ENCODE data around the gene EPHB1. TPM values are rescaled to one million over a fixed set of nuclear protein-coding genes. Genes with fewer than 3 reads are reported as not detected.
"Not testable (repeated sequence)": the region's sequence is repeated elsewhere in the genome, so short reads cannot be mapped to it uniquely, and the experiment has no call there.

EPHB1 gene
- polyA plus RNA-seq, 5 donors = 1.8 to 3.9 (median 2.8) TPM

DNA sequence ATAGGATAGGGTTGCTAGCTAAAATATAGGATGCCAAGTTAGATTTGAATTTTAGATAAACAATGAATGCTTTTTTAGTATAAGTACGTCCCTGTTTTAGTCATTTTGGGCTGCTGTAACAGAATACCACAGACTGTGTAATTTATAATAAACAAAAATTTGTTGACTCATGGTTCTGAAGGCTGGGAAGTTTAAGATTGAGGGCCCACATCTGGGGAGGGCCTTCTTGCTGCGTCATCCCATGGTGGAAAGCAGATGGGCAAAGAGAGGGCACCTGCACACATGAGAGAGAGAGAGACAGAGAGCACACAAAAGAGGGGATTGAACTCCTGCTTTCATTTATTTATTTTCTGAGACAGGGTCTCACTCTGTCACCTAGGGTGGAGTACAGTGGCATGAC lies 246.5 kb downstream of the EPHB1 start:
- no peak for DNase-seq

DNA sequence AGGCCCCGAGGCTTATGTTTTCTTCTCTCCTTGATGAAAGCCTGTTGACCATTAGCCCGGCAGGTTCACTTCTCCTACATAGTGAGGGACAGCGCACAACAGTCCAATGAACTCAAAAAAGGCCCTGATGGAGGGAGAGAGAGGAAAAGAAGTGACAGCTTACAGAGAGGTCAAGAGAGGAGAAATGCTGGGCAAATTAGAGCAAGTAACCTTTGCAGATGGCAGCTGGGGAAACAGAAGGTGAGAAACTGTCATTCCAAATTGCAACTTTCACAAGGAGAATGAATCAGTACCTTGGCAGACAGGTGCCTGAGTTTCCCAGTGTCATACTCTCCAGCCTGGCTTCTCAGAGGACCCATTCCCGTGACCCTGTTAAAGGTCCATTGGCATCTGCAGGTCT lies 252.0 kb downstream of the EPHB1 start:
- DNase-seq = no peak

DNA sequence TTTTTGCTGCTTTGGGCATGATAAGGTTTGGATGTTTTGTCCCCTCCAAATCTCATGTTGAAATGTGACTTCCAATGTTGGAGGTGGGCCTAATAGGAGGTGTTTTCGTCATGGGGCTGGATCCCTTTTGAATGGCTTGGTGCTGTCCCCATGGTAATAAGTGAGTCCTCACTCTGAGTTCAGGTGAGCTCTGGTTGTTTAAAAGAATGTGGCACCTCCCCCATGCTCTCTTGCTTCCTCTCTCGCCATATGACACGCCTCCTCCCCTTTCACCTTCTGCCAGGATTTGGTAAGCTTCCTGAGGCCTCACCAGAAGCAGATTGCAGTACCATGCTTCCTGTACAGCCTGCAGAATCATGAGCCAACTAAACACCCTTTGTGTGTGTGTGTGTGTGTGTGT lies 255.5 kb downstream of the EPHB1 start:
- DNase-seq = no peak

DNA sequence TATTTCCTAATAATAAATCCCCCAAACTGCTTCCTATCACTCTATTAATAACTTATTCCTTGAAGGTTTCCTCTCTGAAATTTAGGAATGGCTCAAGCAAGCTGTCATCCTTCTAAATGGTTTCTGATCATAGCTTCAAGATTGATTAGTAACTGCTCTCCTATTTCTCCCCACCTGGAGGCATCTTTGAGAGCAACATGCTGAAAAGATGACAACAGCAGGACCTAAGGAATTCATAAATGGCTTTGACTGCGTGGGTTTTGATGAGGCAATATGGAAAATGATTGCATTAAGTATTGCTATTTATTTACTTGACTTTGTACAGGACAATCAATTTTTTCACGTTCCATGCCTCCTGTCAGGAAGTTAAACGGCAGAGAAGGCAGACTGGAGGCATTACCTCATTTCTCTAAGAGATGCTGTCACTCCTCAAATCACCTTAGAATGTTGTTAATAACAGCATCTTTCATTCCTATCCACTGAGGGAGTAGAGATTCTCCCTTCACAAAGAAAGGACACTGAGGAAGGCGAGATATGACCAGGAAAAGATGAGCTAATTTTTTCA lies 256.4 kb downstream of the EPHB1 start:
- no peak for DNase-seq

DNA sequence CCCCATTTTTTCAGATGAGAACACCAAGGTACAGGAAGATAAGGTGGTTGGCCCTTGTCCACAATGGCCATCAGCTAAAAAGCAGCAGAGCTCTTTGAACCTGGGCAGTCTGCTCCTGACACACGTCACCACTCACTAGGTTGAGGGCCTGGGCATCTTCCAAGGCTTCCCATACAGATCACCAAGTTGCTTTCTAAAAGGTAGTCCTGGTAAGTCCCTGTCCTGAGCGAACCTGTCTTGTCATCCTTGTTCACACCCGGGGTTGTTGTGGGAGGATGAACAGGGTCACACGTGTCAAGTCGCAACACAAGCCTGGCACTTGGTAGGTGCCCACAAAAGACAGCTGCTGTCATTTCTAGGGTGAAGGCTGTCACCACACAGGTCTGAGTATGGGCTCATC lies 260.4 kb downstream of the EPHB1 start:
- no peak for DNase-seq

DNA sequence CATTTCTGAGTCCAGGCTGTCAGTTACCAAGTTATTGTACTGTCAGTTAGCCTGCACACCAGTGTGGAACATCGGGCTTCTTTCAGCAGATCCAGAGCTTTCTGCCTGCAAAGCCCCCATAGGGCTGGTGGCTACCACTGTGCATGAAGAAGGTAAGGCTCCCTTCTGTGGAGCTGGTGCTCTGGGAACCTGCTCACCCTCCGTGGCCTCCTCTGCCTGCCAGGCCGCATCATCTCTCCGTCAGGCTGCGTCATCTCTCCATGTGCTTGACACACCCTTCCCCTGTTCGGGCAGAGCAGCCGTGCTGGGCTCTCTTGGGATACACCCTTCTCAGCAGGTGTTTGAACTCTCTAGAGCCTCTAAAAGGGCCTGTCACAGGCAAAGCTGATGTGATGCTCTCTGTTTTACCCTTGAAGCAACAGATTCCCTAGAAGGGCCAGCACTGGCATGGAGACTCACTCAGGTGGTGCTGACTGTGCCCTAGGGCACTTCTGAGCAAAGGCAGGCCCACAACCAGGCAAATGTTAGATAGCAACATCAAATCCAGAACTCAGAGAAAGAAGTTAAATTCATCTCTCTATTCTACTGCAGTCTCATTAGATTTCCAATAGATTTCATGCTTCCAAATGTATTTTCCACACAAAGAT lies 261.1 kb downstream of the EPHB1 start:
- no peak for DNase-seq

DNA sequence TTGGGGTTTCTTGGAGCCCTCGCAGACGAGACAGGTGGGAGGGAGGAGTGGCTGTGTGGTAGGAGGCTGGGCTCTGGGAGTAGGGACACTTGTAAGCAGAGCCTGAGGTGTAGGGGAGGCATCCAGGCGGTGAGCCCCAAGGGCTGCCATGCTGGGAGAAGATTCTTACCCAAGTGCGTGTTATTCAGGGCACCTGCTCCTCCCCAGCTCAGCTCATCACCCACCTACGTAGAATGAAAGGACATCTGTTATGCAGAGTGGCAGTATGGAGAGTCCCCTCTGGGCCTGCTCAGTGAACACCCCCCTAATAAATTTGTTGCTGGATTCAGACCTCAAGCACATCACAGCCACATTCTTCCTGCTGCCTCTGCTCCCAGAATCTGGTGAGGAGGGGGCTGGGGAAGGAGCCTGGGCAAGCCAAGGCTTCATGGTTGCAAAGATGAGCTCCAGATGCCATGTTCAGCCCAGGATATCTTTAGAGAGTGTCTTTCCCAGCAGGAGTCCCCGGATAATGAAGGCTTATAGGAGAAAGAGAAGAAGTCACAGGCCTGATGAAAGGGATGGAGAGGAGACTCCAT lies 261.8 kb downstream of the EPHB1 start:
- DNase-seq = no peak

DNA sequence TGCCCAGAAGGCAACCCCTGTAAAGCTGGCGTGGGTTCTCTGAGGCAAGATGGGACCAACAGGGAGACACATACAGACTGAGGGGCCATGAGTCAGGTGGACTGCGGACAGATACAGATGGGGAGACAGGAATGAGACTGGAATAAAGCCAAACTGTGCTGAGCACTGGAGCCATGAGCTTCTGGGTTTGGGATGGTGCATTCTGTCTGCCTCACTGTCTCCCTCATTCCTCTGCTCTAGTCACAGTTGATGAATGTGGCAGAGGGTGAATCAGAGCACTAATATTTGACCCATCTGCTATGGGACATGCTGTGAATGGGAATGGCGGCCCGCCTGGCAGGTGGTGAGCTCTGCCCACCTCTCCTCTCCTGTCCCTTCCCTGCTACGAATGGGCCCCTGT lies 262.9 kb downstream of the EPHB1 start:
- no peak for DNase-seq

DNA sequence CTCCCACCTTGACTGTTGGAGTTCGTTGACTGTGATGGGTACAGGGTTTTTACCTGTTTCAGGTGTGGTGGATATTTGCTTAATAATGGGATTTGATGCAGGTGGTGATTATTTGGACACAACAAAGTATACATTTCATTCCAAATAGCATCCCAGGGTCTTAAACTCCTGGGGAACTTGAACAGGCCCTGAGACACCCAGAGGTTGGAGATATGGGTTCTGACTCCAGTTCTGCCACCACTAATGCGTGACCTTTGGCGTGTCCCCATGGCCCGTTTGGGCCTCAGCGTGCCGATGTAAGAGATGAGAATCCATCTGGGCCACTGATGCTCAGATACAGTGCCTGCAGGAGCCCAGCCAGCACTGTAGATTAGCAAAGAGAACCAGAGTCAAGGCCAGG lies 264.5 kb downstream of the EPHB1 start:
- no peak for DNase-seq

DNA sequence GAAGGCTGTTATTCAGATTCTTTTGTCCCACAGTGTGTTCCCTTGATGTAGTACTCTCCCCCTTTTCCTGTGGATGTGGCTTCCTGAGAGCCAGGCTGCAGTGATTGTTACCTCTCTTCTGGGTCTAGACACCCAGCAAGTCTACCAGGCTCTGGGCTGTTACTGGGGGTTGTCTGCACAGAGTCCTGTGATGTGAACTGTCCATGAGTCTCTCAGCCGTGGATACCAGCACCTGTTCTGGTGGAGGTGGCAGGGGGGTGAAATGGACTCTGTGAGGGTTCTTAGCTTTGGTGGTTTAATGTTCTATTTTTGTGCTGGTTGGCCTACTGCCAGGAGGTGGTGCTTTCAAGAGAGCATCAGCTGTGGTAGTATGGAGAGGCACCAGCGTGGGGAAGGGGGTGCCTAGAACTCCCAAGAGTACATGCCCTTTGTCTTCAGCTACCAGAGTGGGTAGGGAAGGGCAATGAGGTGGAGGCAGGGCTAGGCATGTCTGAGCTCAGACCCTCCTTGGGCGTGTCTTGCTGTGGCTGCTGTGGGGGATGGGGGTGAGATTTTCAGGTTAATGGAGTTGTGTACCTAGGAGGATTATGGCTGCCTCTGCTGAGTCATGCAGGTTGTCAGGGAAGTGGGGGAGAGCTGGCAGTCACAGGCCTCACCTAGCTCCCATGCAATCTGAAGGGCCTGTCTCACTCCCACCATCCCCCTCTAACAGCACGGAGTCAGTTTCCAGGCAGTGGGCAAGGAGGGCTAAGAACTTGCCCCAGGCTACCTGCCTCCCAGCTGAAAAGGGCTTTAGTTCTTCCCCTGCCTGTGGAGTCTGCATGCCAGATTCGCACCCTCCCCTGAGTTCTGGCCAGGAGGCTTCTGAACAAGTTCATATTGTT lies 272.0 kb downstream of the EPHB1 start:
- DNase-seq = not testable (repeated sequence)

DNA sequence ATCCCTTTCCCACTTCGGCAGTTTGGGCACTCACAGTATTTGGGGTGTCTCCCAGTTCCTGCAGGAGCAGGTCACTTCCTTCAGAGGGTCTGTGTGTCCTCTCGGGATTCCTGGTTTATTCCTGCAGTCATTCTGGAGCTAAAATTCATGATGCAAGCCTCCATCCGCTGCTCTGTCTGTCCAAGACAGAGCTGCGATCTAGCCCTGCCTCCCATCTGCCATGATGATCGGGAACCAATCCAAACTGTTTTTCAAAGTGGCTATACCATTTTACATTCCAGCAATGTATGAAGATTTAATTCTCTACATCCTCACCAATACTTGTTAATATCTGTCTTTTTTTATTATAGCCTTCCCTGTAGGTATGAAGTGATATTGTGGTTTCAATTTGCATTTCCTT lies 273.0 kb downstream of the EPHB1 start:
- DNase-seq = no peak

DNA sequence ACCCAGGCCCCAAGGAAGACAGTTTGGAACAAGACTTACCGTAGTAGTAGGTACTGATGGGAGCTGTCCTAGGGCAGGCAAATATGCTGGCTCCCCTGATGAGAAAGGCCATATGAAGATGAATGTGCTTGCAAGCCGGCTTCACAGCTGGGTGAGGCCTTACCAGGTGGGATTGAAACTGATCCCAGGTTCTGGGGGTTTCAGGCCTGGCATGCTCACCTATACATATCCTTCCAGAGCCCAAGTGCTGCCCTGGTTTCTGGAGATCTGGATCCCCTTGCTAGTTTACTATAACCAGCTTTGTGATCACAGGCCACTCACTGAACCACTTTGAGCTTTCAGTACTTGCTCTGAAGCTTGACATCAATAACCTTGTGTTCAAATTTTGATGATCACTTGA lies 274.3 kb downstream of the EPHB1 start:
- no peak for DNase-seq

DNA sequence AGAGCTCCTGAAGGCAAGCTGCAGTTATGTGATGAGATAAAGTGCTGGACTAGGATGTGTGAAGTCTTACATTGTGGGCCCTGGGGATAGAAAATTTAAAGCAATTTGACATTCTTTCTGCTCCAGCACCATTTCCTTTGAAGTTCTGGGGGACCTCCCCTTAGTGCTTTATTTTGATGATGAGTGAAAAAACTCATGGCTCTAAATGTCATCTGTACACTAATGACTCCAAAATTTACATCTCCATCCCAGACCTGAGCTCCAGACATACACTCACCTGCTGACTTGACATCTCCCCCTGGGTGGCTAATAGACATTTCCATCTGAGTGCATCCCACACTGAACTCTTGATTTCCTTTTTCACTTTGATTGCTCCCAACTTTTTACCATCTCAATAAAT lies 276.4 kb downstream of the EPHB1 start:
- DNase-seq = no peak

DNA sequence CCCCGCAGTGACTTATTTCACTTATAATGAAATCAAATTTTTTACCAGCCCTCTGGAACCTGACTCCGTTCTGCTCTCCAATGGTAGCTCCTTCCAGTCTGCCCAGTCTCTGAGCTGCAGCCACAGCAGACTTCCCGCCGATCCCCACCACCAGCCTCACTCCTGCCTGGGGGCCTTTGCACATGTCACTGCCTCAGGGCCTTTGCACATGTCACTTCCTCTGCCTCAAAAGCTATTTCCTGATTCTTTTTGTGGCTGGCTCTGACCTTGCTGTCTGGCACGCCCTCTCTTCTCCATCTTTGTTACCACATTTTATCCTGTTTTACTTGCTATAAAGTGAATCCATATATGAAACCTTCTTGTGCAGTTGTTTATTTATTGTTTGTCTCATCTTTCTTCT lies 277.4 kb downstream of the EPHB1 start:
- DNase-seq = no peak

DNA sequence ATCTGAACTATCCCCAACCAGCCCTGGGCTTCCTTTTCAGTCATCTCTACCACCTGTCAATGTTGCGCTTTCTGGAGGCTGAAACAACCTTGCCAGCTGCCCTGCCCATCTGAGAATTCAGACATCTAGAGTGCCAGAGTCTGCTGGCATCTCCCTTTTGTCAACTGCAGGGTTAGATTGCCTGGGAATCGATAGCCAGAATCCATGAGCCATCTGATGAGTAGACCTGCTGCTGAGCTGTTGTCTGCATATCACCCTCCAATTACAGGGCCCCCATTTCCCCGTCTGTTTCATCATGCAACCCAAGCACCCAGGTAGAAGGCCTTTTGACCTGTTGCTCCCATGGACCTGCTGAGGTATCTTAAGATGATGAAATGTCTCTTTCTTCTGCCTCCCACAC lies 280.1 kb downstream of the EPHB1 start:
- DNase-seq = no peak

DNA sequence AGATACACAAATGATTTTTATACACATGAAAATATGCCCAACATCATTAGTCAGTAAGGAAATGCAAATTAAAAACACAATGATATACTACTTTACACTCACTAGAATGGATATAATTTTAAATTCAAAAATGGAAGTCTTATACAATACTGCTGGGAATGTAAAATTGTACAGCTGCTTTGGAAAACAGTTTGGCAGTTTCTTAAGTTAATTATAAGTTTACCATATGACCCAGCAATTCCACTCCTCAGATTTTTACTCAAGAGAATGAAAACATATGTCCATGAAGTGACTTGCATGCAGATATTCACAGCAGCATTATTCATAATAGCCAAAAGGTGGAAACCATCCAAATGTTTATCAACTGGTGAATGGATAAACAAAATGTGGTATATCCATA lies 281.3 kb downstream of the EPHB1 start:
- no peak for DNase-seq

DNA sequence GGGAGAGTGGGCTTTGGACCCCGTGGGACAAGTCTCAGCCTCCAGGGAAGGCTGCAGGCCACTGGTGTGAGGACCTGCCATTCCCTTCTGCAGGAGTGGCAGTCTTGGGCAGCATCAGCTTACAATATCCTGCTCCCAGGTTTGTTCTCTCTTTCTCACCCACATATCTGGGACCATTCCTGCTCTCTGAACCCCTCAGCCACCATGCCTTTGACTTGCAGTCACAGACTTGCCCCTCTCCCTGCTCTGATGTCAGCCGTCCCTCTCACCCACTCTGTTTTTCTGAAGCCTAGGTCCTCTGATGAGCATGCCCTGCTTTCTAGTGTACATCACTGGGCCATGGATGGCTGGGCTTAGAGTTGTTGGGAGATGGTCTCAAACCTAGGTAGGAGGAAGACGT lies 282.1 kb downstream of the EPHB1 start:
- DNase-seq = no peak

DNA sequence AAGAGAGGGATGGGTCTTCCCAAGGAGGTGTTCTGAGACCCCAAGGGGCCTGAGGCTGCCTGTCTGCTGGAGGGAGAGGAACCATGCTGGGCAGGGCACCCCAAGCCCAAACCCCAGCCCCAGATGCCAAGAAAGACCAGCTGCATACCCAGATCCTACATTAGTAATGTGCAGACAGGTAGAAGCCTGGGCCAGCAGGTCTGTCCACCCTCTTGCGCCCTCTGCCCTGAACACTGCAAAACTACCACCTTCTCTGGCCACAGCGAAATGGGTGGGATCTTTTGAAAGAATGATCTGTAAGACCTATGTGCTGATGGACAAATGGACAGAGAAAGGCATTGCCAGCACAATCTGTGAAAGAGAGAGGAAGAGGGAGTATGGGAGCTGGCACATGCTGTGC lies 283.2 kb downstream of the EPHB1 start:
- no peak for DNase-seq

DNA sequence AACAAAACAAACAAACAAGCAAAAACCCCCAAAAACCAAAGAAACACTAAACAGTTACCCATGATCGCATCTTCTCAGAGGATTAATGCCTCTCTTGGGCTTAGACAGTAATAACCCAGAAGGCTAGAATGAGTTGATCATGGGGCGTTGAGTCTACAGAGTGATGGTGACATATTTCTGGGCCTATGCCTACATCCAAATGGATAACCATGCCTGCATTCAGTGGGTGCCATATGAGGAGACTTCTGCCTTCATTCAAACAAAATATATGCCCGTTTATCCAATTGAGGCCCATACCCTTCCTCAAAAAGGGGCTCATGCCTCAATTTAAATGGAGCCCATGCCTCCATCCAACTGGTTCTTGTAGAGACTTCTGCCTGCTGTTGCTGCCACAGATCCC lies 284.0 kb downstream of the EPHB1 start:
- DNase-seq = no peak

DNA sequence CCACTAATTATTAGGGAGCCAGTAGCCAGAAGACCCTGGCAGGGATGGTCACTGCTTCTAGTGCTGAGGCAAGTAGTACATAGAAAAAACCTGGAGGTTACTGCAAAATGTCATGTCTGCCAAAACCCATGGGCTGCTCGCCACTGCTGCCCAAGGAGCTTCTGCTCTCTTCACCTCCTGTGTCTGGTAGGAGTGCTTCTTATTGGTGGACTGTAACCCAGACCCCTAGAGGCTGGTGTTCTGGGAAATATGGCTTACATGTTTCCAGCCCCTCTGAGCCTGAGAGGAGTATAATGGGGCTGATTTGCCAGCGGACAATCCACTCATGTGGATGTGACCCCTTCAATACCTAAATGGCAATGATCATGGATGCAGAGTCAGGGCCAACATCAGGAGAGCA lies 286.4 kb downstream of the EPHB1 start:
- DNase-seq = no peak

DNA sequence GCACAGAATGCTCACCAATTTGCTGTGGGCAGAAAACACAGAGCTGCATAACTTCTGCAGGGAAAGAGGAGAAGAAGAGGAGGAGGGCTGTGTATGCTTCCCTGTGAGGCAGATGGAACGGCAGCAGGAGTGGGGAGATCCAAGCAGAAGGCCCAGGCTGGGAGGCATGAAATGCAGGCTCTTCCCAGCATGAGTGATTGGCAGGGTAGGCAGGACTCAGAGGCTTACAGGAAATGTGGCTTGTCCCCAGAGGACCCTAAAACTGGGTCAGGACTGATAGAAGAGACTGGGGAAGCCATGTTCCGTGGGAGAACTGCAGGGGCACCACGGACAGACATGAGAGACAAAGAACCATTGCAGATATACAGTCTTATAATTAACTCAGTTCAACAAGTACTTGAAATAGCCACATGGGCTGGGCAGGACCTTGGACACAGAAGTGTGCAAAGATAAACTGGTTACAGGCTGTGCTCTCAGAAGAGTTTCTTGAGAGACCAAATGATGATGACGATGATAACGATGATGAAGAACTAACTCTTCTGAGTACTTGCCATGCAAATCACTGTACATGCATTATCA lies 286.9 kb downstream of the EPHB1 start:
- DNase-seq = no peak

DNA sequence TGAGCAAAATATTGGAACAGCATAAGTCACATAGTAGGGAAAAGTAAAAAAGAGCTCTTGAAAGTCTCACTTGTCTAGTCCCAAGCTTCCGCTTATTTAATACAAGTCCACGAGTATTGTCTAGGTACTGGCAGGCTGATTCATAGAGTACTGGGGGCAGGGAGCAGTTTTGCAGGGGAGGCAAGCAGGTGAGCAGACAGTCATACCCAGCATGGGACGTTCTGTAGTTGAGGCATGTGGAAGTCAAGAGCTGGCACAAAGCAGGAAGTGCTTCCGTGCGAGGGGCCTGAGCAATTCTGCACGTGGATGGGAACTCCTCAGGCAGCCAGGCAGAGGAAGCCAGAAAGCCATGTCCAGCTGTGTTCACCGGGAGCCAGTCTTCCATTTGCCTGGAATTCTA lies 287.6 kb downstream of the EPHB1 start:
- no peak for DNase-seq

DNA sequence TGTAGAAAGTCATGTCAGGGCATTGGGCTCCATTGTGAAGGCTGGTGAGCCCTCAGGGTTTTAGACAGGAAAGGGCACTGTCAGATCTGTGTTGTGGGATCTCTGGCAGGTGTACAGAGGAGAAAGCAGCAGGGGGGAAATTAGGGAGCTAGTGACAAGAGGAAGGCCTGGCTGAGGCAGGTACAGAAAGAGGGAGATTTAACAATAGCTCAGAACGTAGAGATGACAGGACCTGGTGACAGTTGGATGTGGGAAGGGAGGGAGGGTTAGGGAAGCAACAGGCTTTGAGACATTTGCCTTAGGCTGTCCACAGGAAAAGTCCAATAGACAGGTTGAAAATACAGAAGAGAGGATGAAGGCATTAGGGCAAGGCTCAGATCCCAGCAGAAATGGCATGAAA lies 288.1 kb downstream of the EPHB1 start:
- DNase-seq = no peak

All from right lung (tissue), 5 donors.